Smooth muscle cell of the brain vasculature (primary cell): ENCODE data around the gene TOMM40.

ENCODE experiments used
- DNase-seq: peaks from one replicate; pipeline ENCODE4 v3.0.0-alpha.2; 2012; ENCODE audit warnings: low read depth, low spot score

The TOMM40 gene

GRCh38 chr19:44927746-44928145 lies 36.7 kb downstream of the TOMM40 start:
- DNase-seq, result peak; percentile 77

- no peak for DNase-seq
Measured at GRCh38 chr19:44930088-44930487, 39.0 kb downstream of the TOMM40 start.

- DNase-seq, result no peak
Measured at GRCh38 chr19:44931541-44931940, 40.5 kb downstream of the TOMM40 start.

- DNase-seq, result no peak
Measured at GRCh38 chr19:44939668-44940067, 48.6 kb downstream of the TOMM40 start.

GRCh38 chr19:44942067-44942571 lies 51.1 kb downstream of the TOMM40 start, which contains the start of gene APOC4:
Gene APOC4 (plus strand): TSS chr19:44942237. CDS start chr19:44942278, 41 bp downstream.
- DNase-seq, result no peak

- no peak for DNase-seq
Measured at GRCh38 chr19:44943801-44944249, 52.8 kb downstream of the TOMM40 start.

- DNase-seq, result no peak
Measured at GRCh38 chr19:44947041-44947581, 56.1 kb downstream of the TOMM40 start.

- no peak for DNase-seq
Measured at GRCh38 chr19:44948237-44948636, 57.2 kb downstream of the TOMM40 start.

GRCh38 chr19:44948763-44949374 lies 57.8 kb downstream of the TOMM40 start:
- no peak for DNase-seq

- DNase-seq, result no peak
Measured at GRCh38 chr19:44949550-44949949, 58.5 kb downstream of the TOMM40 start.

- peak; percentile 68 for DNase-seq
Measured at GRCh38 chr19:44951179-44952159, 60.4 kb downstream of the TOMM40 start.
